HL-60 (cell line): ENCODE results near the gene PPL.

Experiments used
- DNase-seq, 2 experiments: peaks; one replicate each; pipeline ENCODE4 v3.0.0-alpha.2; 2010 to 2020; ENCODE audit warnings: low read depth in 1 of 2, low spot score in 1 of 2
- H3K27ac ChIP-seq: fragments of 250-450 bp; sonication (Bioruptor Pico); replicated peaks from 2 replicates; pipeline ENCODE4 v1.5.1; 2020; ENCODE audit warnings: mild to moderate bottlenecking, moderate library complexity
- H3K27me3 ChIP-seq: fragments of 250-450 bp; sonication (Bioruptor Pico); 2 replicates; pipeline ENCODE4 v1.5.1; 2021; ENCODE audit warnings: mild to moderate bottlenecking, moderate library complexity; ENCODE audit not compliant: insufficient read depth, poor library complexity, severe bottlenecking
- H3K4me3 ChIP-seq: replicated peaks from 2 replicates; pipeline ENCODE4 v1.5.1; 2011; ENCODE audit warnings: mild to moderate bottlenecking, control low read depth, low read length; ENCODE audit not compliant: insufficient read depth
- CTCF ChIP-seq: IDR thresholded peaks from one replicate; pipeline ENCODE4 v1.5.1; 2011; ENCODE audit warnings: low read length, control low read depth, inconsistent platforms; ENCODE audit not compliant: insufficient read depth
- GABPA ChIP-seq: IDR thresholded peaks from 2 replicates; pipeline ENCODE4 v1.6.1; 2012; ENCODE audit warnings: low read depth
- POLR2AphosphoS5 ChIP-seq: IDR thresholded peaks from 2 replicates; pipeline ENCODE4 v1.6.1; 2012; ENCODE audit warnings: low read depth
- REST ChIP-seq: IDR thresholded peaks from 2 replicates; pipeline ENCODE4 v1.6.1; 2012; ENCODE audit warnings: low read depth; ENCODE audit not compliant: insufficient replicate concordance
- SPI1 ChIP-seq: IDR thresholded peaks from 2 replicates; pipeline ENCODE4 v1.6.1; 2012; ENCODE audit warnings: low read depth, mild to moderate bottlenecking, borderline replicate concordance

PPL gene

GRCh38 chr16:4876646-4877379, 60.1 kb downstream of the PPL start:
- no peak overlapping the region for H3K27ac ChIP-seq
- H3K27me3 ChIP-seq = no peaks in the 10 kb centered on the region
- no peak for DNase-seq
- TF ChIP-seq GABPA (no peak), REST (no peak), POLR2AphosphoS5 (no peak), SPI1 (no peak), CTCF (no peak)
- H3K4me3 ChIP-seq = no peak overlapping the region

- DNase-seq = no peak
- H3K27ac ChIP-seq = no peak overlapping the region
- no peak overlapping the region for H3K4me3 ChIP-seq
- no peaks in the 10 kb centered on the region for H3K27me3 ChIP-seq
- no peak for TF ChIP-seq CTCF
Observed at GRCh38 chr16:4874666-4875065, 62.3 kb downstream of the PPL start.

- TF ChIP-seq REST (no peak), SPI1 (no peak), POLR2AphosphoS5 (no peak), CTCF (no peak), GABPA (no peak)
- Histone ChIP-seq H3K27me3 (no peaks in the 10 kb centered on the region), H3K27ac (no peak overlapping the region), H3K4me3 (no peak overlapping the region)
- DNase-seq = no peak
Observed at GRCh38 chr16:4873091-4873490, 63.9 kb downstream of the PPL start.

GRCh38 chr16:4871071-4871470, 65.9 kb downstream of the PPL start:
- H3K4me3 ChIP-seq = no peak overlapping the region
- TF ChIP-seq REST (no peak), GABPA (no peak), POLR2AphosphoS5 (no peak), CTCF (no peak), SPI1 (no peak)
- DNase-seq = no peak
- H3K27me3 ChIP-seq = no peaks in the 10 kb centered on the region
- H3K27ac ChIP-seq = no peak overlapping the region
